WI38 (cell line): ENCODE data around the gene EYA2.

ENCODE experiments used
- H3K4me3 ChIP-seq: 2 replicates; pipeline ENCODE4 v1.5.1; 2011; ENCODE audit warnings: low read depth, mild to moderate bottlenecking, control low read depth, low read length
- TF ChIP-seq, protein P1 (sequence below): IDR thresholded peaks from 2 replicates; pipeline ENCODE4 v1.5.1; 2012; ENCODE audit warnings: low read depth, mild to moderate bottlenecking, control low read depth, low read length

EYA2 gene

DNA sequence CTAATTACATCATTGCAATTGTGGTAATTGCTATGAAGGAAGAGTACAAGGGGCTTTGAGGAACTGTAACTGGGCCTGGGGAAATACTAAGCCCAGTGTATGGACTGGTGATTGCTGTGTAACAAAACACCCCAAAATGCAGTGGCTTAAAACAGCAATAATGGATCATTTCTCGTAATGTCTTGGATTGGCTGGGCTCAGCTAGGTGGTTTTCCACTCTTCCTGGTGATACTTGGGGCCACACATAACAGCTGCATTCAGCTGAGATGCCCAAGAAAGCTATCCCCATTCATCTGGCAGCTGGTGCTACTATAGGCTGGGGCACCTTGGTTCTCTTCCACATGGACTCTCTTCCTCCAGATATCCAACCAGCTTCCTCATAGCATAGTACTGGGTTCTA is 150.3 kb downstream of the EYA2 start:
- no peak overlapping the region for H3K4me3 ChIP-seq
- TF ChIP-seq, protein P1, sequence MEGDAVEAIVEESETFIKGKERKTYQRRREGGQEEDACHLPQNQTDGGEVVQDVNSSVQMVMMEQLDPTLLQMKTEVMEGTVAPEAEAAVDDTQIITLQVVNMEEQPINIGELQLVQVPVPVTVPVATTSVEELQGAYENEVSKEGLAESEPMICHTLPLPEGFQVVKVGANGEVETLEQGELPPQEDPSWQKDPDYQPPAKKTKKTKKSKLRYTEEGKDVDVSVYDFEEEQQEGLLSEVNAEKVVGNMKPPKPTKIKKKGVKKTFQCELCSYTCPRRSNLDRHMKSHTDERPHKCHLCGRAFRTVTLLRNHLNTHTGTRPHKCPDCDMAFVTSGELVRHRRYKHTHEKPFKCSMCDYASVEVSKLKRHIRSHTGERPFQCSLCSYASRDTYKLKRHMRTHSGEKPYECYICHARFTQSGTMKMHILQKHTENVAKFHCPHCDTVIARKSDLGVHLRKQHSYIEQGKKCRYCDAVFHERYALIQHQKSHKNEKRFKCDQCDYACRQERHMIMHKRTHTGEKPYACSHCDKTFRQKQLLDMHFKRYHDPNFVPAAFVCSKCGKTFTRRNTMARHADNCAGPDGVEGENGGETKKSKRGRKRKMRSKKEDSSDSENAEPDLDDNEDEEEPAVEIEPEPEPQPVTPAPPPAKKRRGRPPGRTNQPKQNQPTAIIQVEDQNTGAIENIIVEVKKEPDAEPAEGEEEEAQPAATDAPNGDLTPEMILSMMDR, result no peak

DNA sequence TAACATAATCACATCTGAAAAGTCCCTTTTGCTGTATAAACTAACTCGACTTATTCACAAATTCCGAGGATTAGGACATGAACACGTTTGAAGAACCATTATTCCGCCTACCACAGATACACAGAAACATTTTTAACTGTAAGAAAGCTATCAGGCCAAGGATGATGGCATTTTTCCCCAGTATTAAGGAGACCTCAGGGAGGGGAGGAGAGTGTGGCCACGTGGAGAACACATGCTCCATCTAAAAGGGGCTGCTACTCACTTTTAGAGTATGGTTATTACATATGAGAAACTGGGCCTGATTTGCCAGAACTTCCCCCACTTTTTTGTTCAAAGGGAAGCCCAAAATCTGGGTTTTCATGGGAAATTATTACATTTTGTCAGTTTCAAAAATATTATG is 153.4 kb downstream of the EYA2 start:
- no peak overlapping the region for H3K4me3 ChIP-seq
- TF ChIP-seq, protein P1, result no peak

DNA sequence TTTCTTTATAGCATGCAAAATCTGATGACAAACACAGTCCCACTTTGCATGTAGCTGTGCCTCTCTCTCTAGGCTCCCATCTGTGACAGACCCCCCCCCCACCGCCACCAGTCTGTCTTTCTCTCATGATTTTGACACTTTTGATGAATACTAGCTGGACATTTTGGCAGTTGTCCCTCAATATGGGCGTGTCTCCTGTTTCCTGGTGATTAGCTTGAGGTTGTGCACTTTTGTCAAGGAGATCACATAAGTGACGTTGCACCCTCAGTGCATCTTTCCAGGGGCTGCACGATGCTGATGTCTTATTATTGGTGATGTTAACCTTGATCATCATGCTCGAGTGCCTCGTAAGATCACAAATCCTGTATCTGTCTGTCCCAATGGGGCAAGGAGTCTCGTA is 155.1 kb downstream of the EYA2 start:
- no peak overlapping the region for H3K4me3 ChIP-seq
- TF ChIP-seq, protein P1, result no peak

DNA sequence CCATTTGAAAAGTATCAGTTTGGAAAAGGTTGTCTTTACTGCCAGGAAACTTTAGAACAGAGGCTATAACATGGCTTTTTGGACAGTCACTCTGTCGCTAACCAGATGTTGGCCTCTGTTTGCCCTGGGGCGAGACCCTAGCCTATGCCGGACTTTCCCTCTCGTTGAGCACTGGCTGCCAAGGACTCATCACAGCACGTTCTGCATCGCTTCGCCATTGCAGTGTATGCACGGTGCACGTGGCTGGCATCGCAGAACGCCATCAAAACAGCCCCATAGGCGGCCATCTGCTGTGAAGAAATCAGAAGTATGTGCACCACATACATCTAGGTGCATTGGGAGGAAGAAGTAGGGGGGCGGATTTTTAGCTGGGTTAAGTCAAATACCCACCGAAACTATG is 156.4 kb downstream of the EYA2 start:
- H3K4me3 ChIP-seq, result no peak overlapping the region
- TF ChIP-seq, protein P1, result no peak

DNA sequence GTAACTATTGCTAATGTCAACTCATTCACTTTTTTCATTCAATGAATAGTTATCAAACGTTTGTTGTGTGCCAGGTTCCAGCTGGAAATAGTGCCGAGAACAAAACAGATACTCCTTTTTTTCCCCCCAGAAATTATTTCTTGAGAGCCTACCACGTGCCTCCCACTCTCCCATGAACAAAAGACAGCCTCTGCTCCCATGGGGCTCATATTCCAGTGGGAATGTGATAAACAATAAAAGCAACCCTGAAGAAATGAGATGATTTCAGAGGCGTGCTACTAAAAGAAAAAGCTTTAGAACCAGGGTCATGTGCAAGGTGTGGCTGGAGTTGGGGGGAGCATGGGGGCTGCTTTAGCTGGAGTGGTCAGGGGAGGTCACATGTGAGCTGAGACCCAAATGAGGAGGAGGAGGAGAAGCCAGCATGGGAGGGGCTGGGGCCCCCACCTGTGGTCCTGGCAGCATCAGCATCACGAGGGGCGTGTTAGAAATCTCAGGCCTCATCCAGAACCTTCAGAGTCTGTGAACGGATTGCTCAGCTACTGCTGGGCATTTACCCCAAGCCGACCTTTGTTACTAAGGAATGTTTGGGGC is 157.4 kb downstream of the EYA2 start:
- H3K4me3 ChIP-seq, result no peak overlapping the region
- TF ChIP-seq, protein P1, result no peak

DNA sequence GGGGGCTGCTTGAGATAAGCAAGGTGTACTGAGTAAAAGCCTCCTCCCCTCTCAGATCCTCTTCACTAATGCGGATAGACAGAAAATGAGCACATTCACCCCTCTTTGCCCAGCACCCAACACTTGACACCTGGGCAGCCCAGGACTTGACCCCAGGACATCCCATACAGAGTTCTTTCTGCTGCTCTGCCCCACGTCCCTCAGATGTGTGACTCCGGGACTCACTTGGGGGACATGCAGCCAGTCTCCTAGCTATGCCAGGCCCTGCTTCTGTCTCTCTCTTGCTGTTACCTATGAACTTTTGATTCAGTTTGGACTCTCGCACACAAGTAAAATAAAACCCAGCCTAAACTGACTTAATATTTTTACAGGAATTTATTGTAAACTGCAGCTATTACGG is 159.9 kb downstream of the EYA2 start:
- TF ChIP-seq, protein P1, result no peak
- H3K4me3 ChIP-seq, result no peak overlapping the region

DNA sequence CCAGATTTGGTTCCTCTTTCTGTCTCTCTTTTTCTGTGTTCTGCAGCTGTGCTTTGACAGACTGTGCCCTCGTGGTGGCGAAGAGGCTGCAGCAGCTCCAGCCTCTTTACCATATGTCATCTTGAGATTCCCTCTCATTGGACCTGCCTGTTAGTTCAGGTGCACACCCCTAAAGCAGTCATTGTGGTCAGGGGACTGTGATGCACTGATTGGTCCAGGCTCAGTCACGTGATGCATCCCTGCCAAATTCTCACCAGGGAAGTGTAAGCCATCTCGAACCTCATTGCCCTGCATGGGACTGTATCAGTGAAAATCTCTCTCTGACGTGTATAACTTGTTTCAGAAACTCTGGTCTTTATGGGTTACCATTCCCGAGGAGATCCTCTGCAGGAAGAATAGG is 160.3 kb downstream of the EYA2 start:
- TF ChIP-seq, protein P1, result no peak
- H3K4me3 ChIP-seq, result no peak overlapping the region
